ENCODE data around the gene B9D1.

GRCh38 chr17:19337712-19338023 lies 24.9 kb downstream of the B9D1 start:
- no peak for TF ChIP-seq CTCF (IDR thresholded peaks at IDR 0.05; ENCODE audit: low read length)
- no peak for TF ChIP-seq EZH2 (optimal IDR thresholded peaks at IDR 0.05; ENCODE audit: low read depth, low read length)
- TF ChIP-seq EZH2phosphoT487 (IDR thresholded peaks at IDR 0.05; ENCODE audit: low read length) = no peak

Measured in MM.1S (cell line).